AG04450 (cell line): Measurements from ENCODE around the gene SYCE3. TPM values are rescaled to one million over a fixed set of nuclear protein-coding genes. Genes with fewer than 3 reads are reported as not detected.

ENCODE experiments used
- CTCF ChIA-PET: fragments of 300-600, 350-600 bp; formaldehyde crosslinking; extraction: SDS; loops from one replicate; lab custom pipeline; 2022; ENCODE audit warnings: antibody characterized with exemption, inconsistent platforms; lab: Charles Lee
- POLR2A ChIA-PET: fragments of 350-600 bp; formaldehyde crosslinking; extraction: SDS; loops from one replicate; lab custom pipeline; 2021; ENCODE audit warnings: antibody characterized with exemption, inconsistent platforms; lab: Yijun Ruan, JAX
- DNase-seq: peaks from one replicate; pipeline ENCODE4 v3.0.0-alpha.2; 2011; ENCODE audit warnings: low read depth, low spot score
- H3K27ac ChIP-seq: one replicate; pipeline ENCODE4 v1.5.1; 2012; ENCODE audit warnings: low read depth, low read length, control low read depth
- H3K27me3 ChIP-seq: one replicate; pipeline ENCODE4 v1.6.0; 2012; ENCODE audit warnings: low read length; ENCODE audit not compliant: control insufficient read depth, insufficient read depth
- H3K4me3 ChIP-seq: 2 replicates; pipeline ENCODE4 v1.5.1; 2011; ENCODE audit warnings: mild to moderate bottlenecking, low read depth, low read length, control low read depth
- H3K9me3 ChIP-seq: 2 replicates; pipeline ENCODE4 v1.5.1; 2012; ENCODE audit warnings: low read length; ENCODE audit not compliant: control insufficient read depth, insufficient read depth
- polyA plus RNA-seq: library from polyadenylated mRNA; depleted of rRNA; stranded (reverse); fragments of >200 nt; gene quantifications from 2 replicates; pipeline ENCODE4 v1.2.3, GENCODE V29; 2011
- TF ChIP-seq, protein P1 (sequence below): IDR thresholded peaks from 2 replicates; pipeline ENCODE4 v1.5.1; 2011; ENCODE audit warnings: low read depth, low read length, control low read depth, inconsistent platforms

Gene SYCE3
- polyA plus RNA-seq, 1 experiment: not detected

DNA sequence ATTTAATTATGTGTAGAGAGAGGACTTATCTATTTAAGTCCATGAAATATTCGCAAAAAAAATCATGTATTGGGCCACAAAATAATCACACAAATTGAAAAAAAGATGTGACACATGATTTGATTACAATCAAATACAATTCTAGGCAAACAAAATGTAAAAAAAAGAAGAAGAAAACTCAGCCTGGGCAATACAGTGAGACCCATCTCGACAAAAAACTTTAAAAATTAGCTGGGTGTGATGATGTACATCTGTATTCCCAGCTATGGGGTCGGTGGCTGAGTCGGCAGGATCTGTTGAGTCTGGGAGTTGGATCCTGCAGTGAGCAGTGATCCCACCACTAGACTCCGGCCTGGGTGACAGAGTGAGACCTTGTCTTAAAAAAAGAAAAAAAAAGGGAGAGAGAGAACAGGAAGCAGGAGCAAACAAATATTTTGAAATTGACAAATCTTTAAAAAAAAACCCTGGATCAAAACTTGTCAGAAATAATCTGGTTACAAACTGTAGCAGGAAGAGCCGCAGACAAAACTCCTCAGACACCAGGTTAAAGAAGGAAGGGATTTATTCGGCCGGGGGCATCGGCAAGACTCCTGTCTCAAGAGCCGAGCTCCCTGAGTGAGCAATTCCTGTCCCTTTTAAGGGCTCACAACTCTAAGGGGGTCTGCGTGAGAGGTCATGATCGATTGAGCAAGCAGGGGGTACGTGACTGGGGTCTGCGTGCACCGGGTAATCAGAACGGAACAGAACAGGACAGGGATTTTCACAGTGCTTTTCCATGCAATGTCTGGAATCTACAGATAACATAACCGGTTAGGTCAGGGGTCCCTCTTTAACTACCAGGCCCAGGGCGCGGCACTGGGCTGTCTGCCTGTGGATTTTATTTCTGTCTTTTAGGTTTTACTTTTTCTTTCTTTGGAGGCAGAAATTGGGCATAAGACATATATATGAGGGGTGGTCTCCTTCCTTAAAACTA lies 29.6 kb downstream of the SYCE3 start:
- no peak for DNase-seq
- ChIA-PET POLR2A (interaction anchor here (1.3 kb wide), 1 partner anchor 25 kb away, joined by 3 read pairs; the partner anchor contains the start of gene NCAPH2), CTCF (no interaction called here)
- no peak overlapping the region for H3K27ac ChIP-seq
- H3K4me3 ChIP-seq: no peak overlapping the region
- H3K9me3 ChIP-seq: peaks cover 11% of the 10 kb centered on the region; the same call in 1 of the 2 replicates
- peaks cover 5% of the 10 kb centered on the region for H3K27me3 ChIP-seq
- TF ChIP-seq, protein P1, sequence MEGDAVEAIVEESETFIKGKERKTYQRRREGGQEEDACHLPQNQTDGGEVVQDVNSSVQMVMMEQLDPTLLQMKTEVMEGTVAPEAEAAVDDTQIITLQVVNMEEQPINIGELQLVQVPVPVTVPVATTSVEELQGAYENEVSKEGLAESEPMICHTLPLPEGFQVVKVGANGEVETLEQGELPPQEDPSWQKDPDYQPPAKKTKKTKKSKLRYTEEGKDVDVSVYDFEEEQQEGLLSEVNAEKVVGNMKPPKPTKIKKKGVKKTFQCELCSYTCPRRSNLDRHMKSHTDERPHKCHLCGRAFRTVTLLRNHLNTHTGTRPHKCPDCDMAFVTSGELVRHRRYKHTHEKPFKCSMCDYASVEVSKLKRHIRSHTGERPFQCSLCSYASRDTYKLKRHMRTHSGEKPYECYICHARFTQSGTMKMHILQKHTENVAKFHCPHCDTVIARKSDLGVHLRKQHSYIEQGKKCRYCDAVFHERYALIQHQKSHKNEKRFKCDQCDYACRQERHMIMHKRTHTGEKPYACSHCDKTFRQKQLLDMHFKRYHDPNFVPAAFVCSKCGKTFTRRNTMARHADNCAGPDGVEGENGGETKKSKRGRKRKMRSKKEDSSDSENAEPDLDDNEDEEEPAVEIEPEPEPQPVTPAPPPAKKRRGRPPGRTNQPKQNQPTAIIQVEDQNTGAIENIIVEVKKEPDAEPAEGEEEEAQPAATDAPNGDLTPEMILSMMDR: no peak

DNA sequence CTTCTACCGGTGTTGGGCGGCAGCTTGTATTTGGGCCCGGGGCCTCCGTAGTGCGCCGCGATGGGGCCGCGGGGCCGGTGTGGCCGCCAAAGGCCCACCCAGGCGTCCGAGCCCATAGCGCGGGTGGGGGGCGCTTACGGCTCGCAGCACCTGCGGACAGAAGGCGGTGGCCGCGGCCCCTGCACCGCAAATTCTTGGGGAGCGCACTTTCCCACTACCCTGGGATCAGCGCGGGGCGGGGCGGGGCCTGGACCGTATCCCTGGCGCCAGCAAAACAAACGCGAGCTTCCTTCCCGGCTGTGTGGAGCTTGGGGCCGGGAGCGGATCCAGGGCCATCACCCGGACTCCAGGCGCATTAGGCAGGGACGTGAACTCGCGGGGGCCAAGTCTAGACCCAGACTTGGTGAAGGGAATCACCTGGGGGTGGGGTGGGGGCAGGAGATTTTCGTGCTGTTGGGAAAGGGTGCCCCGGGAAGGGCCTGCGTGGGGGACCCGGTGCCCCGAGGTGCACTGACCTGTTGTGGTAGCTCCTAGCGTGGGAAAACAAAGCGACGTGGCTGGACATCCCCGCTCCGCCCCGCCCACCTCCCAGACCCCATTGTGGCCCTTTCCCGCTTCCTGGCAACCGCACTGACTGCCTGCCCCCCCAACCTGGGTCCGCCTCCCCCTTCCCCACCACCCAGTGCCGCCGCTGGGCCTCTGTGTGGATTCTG lies 30.6 kb downstream of the SYCE3 start:
- peaks cover 11% of the 10 kb centered on the region; the same call in 1 of the 2 replicates for H3K9me3 ChIP-seq

DNA sequence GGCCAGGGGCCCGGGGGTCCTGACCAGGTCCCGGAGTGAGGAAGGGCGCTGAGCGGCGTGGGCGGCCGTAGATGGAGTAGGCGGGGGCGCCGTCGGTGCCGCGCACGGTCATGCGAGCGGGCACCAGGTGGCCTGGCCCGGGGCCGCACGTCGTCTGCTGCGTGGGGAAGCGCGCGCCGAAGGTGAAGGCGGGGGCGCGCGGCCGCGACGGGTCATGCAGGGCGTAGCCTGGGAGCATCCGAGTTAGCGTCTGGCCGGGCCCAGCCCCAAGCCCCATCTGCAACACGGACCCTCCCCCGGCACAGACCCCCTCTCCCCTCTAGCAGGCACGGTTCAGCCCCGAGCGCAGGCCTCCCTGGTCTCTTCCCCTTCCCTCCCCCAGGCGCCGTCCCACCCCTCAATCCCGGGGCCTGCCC lies 31.2 kb downstream of the SYCE3 start:
- CTCF ChIA-PET: no interaction called here
- H3K9me3 ChIP-seq: peaks cover 11% of the 10 kb centered on the region; the same call in 1 of the 2 replicates
- H3K27me3 ChIP-seq: peaks cover 5% of the 10 kb centered on the region
- POLR2A ChIA-PET: interaction anchor here (0.7 to 1.2 kb wide), 2 partner anchors 10 to 46 kb away, joined by 3 read pairs; no protein-coding TSS in a partner anchor
- no peak overlapping the region for H3K27ac ChIP-seq
- TF ChIP-seq, protein P1: no peak
- DNase-seq: no peak
- H3K4me3 ChIP-seq: peak overlapping the region; percentile 53

More for the DNA sequence above, 30.6 kb downstream of the SYCE3 start:
- Histone ChIP-seq H3K27ac (no peak overlapping the region), H3K4me3 (peak overlapping the region; percentile 53), H3K27me3 (peaks cover 5% of the 10 kb centered on the region)
- CTCF ChIA-PET: no interaction called here
- POLR2A ChIA-PET: interaction anchor here (0.6 to 1.3 kb wide), 4 partner anchors 10 to 88 kb away, joined by 3 read pairs; partner anchors contain the start of gene NCAPH2
- no peak for DNase-seq
- TF ChIP-seq, protein P1: no peak

DNA sequence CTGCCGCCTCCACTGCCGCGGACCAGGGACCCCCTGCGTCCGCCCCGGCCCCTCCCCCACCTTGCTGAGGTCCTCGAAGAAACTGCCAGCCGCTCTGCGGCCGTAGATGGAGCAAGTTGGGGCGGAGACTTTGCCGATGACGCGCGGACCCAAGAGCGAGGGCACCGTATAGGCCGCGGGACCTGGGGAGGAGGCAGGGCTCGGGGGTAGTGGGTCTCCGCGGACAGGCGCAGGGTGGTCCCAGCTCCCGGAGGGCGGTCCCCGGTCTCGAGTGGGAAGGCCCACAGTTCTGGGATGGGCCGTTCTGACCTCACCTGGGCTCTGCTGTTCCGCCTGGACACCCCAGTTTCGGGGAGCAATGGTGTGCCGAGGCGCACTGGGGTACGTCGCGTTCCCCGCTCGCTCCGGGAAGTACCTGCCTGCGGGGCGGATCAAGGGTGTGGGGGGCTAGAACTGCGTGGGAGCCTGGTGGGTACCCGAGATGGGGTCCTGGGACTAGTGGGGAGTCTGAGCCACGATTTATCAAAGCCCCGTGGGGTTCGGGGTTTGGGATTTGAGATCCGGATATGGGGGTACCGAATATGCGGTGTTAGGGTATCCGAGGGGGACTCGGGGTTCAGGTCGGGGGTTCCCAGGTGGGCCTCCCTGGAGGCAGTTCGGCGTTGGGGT lies 31.7 kb downstream of the SYCE3 start:
- no peak for DNase-seq
- TF ChIP-seq, protein P1: no peak
- CTCF ChIA-PET: interaction anchor here (0.6 kb wide), 1 partner anchor 19 kb away, joined by 3 read pairs; no protein-coding TSS in a partner anchor
- H3K27me3 ChIP-seq: peaks cover 5% of the 10 kb centered on the region
- H3K4me3 ChIP-seq: peak overlapping the region; percentile 53
- no peak overlapping the region for H3K27ac ChIP-seq
- H3K9me3 ChIP-seq: peaks cover 11% of the 10 kb centered on the region; the same call in 1 of the 2 replicates
- POLR2A ChIA-PET: interaction anchor here (1.2 kb wide), 1 partner anchor 47 kb away, joined by 3 read pairs; no protein-coding TSS in a partner anchor
